ENCODE measurements around the gene AQP12B. TPM values are rescaled to one million over a fixed set of nuclear protein-coding genes. Genes with fewer than 3 reads are reported as not detected.

AQP12B gene
- total RNA-seq, 2 experiments from 2014 or later, result not detected

- Mint-ChIP-seq H3K4me3 (no peak overlapping the region), H3K36me3 (ENCODE audit: low read depth) (no peaks in the 10 kb centered on the region), H3K27ac (no peak overlapping the region), H3K4me1 (ENCODE audit: low read depth) (no peaks in the 10 kb centered on the region), H3K9me3 (no peaks in the 10 kb centered on the region), H3K27me3 (no peaks in the 10 kb centered on the region)
- no peak for ATAC-seq (ENCODE audit: poor library complexity)
- H3K4me1 ChIP-seq (ENCODE audit: insufficient read depth, low read length), result peaks cover 3% of the 10 kb centered on the region
- H3K4me3 ChIP-seq (ENCODE audit: low read length), result no peak overlapping the region
- intact Hi-C loops (cut with DNase I, micrococcal nuclease), result no loop called here
- CTCF ChIA-PET, result no interaction called here
- peaks cover 0 to 37% of the 10 kb centered on the region in 2 experiments for H3K9me3 ChIP-seq (ENCODE audit: control insufficient read depth in 1 of 2, insufficient read depth in 1 of 2, low read length in 2 of 2)
- no peak for TF ChIP-seq CTCF (IDR thresholded peaks at IDR 0.05)
- no peaks in the 10 kb centered on the region for H3K27me3 ChIP-seq (ENCODE audit: control insufficient read depth in 1 of 2, insufficient read depth in 2 of 2, low read length in 2 of 2)
- POLR2A ChIA-PET, result no interaction called here
- no peaks in the 10 kb centered on the region for H3K36me3 ChIP-seq (ENCODE audit: insufficient read depth, low read length)
- no peak for DNase-seq
- H3K27ac ChIP-seq (ENCODE audit: low read depth in 1 of 2, low read length in 2 of 2), result no peak overlapping the region
Observed at GRCh38 chr2:240638512-240639160, 44.0 kb downstream of the AQP12B start.

GRCh38 chr2:240637901-240638345 is 44.8 kb downstream of the AQP12B start:
- Mint-ChIP-seq H3K4me3 (no peak overlapping the region), H3K27me3 (no peaks in the 10 kb centered on the region), H3K4me1 (ENCODE audit: low read depth) (no peaks in the 10 kb centered on the region), H3K27ac (no peak overlapping the region), H3K9me3 (peaks cover 6% of the 10 kb centered on the region), H3K36me3 (ENCODE audit: low read depth) (no peaks in the 10 kb centered on the region)
- TF ChIP-seq CTCF (IDR thresholded peaks at IDR 0.05), result no peak
- CTCF ChIA-PET, result no interaction called here
- no peak overlapping the region for H3K27ac ChIP-seq (ENCODE audit: low read depth in 1 of 2, low read length in 2 of 2)
- POLR2A ChIA-PET, result no interaction called here
- DNase-seq (peak in 1 of 14 experiments; percentile 6), ATAC-seq (ENCODE audit: poor library complexity) (no peak)
- intact Hi-C loops (cut with DNase I, micrococcal nuclease), result no loop called here
- no peaks in the 10 kb centered on the region for H3K36me3 ChIP-seq (ENCODE audit: insufficient read depth, low read length)
- H3K4me1 ChIP-seq (ENCODE audit: insufficient read depth, low read length), result peaks cover 3% of the 10 kb centered on the region
- peaks cover 0 to 40% of the 10 kb centered on the region in 2 experiments for H3K9me3 ChIP-seq (ENCODE audit: control insufficient read depth in 1 of 2, insufficient read depth in 1 of 2, low read length in 2 of 2)
- no peaks in the 10 kb centered on the region for H3K27me3 ChIP-seq (ENCODE audit: control insufficient read depth in 1 of 2, insufficient read depth in 2 of 2, low read length in 2 of 2)
- no peak overlapping the region for H3K4me3 ChIP-seq (ENCODE audit: low read length)

- DNase-seq, result no peak
- no peak overlapping the region for H3K4me3 Mint-ChIP-seq
- peaks cover 0 to 40% of the 10 kb centered on the region in 2 experiments for H3K9me3 ChIP-seq (ENCODE audit: control insufficient read depth in 1 of 2, insufficient read depth in 1 of 2, low read length in 2 of 2)
- ATAC-seq (ENCODE audit: poor library complexity), result no peak
- no peak overlapping the region for H3K27ac Mint-ChIP-seq
- no peak overlapping the region for H3K4me3 ChIP-seq (ENCODE audit: low read length)
- no peaks in the 10 kb centered on the region for H3K27me3 ChIP-seq (ENCODE audit: control insufficient read depth in 1 of 2, insufficient read depth in 2 of 2, low read length in 2 of 2)
- no peak for TF ChIP-seq CTCF (IDR thresholded peaks at IDR 0.05)
- no peaks in the 10 kb centered on the region for H3K27me3 Mint-ChIP-seq
- ChIA-PET POLR2A (no interaction called here), CTCF (no interaction called here)
- no peaks in the 10 kb centered on the region for H3K36me3 ChIP-seq (ENCODE audit: insufficient read depth, low read length)
- H3K4me1 Mint-ChIP-seq (ENCODE audit: low read depth), result no peaks in the 10 kb centered on the region
- H3K36me3 Mint-ChIP-seq (ENCODE audit: low read depth), result no peaks in the 10 kb centered on the region
- peaks cover 3% of the 10 kb centered on the region for H3K4me1 ChIP-seq (ENCODE audit: insufficient read depth, low read length)
- H3K27ac ChIP-seq (ENCODE audit: low read depth in 1 of 2, low read length in 2 of 2), result no peak overlapping the region
- intact Hi-C loops (cut with DNase I, micrococcal nuclease), result no loop called here
- peaks cover 6% of the 10 kb centered on the region for H3K9me3 Mint-ChIP-seq
Observed at GRCh38 chr2:240637116-240637900, 45.4 kb downstream of the AQP12B start.

Measured in CD4-positive, alpha-beta T cell (primary cell).